Endodermal cell (in vitro differentiated cells): ENCODE results near the gene ZDHHC6. TPM values are rescaled to one million over a fixed set of nuclear protein-coding genes. Genes with fewer than 3 reads are reported as not detected.

Source experiments
- DNase-seq: peaks from one replicate; pipeline ENCODE4 v3.0.0-alpha.2; 2017
- H3K27ac ChIP-seq: 2 replicates; pipeline ENCODE4 v1.5.1; 2013; ENCODE audit warnings: mild to moderate bottlenecking, low read depth, low read length, moderate library complexity
- H3K27me3 ChIP-seq: 2 replicates; pipeline ENCODE4 v1.6.1; 2013; ENCODE audit warnings: mild to moderate bottlenecking, low read length, moderate library complexity; ENCODE audit not compliant: insufficient read depth, control insufficient read depth, poor library complexity, severe bottlenecking
- H3K36me3 ChIP-seq: 2 replicates; pipeline ENCODE4 v1.7.0; 2013; ENCODE audit warnings: mild to moderate bottlenecking, low read length, moderate library complexity; ENCODE audit not compliant: control insufficient read depth, insufficient read depth
- H3K4me1 ChIP-seq: one replicate; pipeline ENCODE4 v1.7.0; 2013; ENCODE audit warnings: low read length; ENCODE audit not compliant: control insufficient read depth, insufficient read depth
- H3K4me3 ChIP-seq: 2 replicates; pipeline ENCODE4 v1.5.1; 2013; ENCODE audit warnings: mild to moderate bottlenecking, low read length, moderate library complexity
- H3K9ac ChIP-seq: 2 replicates; pipeline ENCODE4 v1.6.1; 2013; ENCODE audit warnings: mild to moderate bottlenecking, low read length, moderate library complexity; ENCODE audit not compliant: poor library complexity, severe bottlenecking; ENCODE audit errors: extremely low read depth
- H3K9me3 ChIP-seq: 2 replicates; pipeline ENCODE4 v1.6.1; 2013; ENCODE audit warnings: mild to moderate bottlenecking, low read length, moderate library complexity; ENCODE audit not compliant: control insufficient read depth
- H3K27ac Mint-ChIP-seq: 2 replicates; pipeline ENCODE4 v1.8.0; 2020; ENCODE audit warnings: mixed read lengths
- H3K27me3 Mint-ChIP-seq: 2 replicates; pipeline ENCODE4 v1.8.0; 2021; ENCODE audit warnings: mild to moderate bottlenecking, mixed read lengths; ENCODE audit not compliant: insufficient read depth
- H3K36me3 Mint-ChIP-seq: 2 replicates; pipeline ENCODE4 v1.8.0; 2020; ENCODE audit warnings: low read depth, mixed read lengths
- H3K4me1 Mint-ChIP-seq: 2 replicates; pipeline ENCODE4 v1.8.0; 2020; ENCODE audit warnings: mixed read lengths
- H3K4me3 Mint-ChIP-seq: 2 replicates; pipeline ENCODE4 v1.8.0; 2020; ENCODE audit warnings: mild to moderate bottlenecking, moderate library complexity, mixed read lengths
- H3K9me3 Mint-ChIP-seq: 2 replicates; pipeline ENCODE4 v1.8.0; 2020; ENCODE audit warnings: mild to moderate bottlenecking, mixed read lengths
- WGBS, 2 experiments: methylation state at CpG; one replicate each; pipeline versions ENCODE4 v1.1.5 to v1.1.7; 2013; ENCODE audit warnings: missing lambda C conversion rate in 2 of 2, mixed read lengths in 1 of 2; ENCODE audit not compliant: insufficient coverage in 1 of 2, insufficient read length in 1 of 2; 5-methylcytosine and 5-hydroxymethylcytosine counted together
- total RNA-seq, 2 donors: library from RNA; stranded (reverse); fragmentation: NEBNext Ultra II Directional in 1 of 2; extraction: Animal tissue kit (Norgen Biotek cat#: 25700) in 1 of 2; gene quantifications; 2 replicates in 1 of 2; 3 replicates in 1 of 2; pipeline ENCODE4 v1.2.1, GENCODE V29; 2021
- TF ChIP-seq, protein P1 (sequence below): fragments of 200-600 bp; sonication (generic); conservative IDR thresholded peaks from 2 replicates; pipeline ENCODE4 v1.5.0; 2021; ENCODE audit warnings: antibody characterized with exemption, mild to moderate bottlenecking

ZDHHC6 gene
- total RNA-seq, 2 donors from 2014 or later = 30.4 to 35.7 TPM

DNA sequence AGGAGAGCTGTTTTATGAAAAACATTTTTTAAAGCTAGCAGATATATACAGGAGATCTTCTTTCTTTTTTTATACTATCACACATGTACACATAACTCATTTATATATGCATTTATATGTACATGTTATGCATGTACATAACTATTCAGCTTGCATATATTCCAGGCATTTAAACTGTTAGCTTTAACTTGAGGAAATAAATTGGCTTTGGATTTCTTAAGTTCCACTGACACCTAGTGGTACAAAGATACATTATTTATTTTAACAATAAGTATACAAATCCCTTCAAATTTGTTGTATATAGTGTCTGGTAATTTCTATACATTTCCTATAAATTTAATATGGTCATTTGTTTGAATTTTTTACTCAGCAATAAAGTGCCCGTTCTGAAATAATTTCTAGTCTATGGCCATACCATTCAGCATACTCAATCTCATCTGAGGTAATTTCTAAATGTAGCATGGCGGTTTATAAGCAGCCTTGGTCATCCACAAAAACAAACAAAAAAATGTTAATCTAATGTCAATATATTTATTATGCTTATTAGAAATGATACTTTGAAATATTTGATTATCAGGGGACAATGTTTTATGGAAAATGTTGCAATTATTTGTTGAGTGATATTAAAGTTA lies 11.6 kb downstream of the ZDHHC6 start:
- Mint-ChIP-seq H3K4me3 (no peak overlapping the region), H3K27ac (no peak overlapping the region), H3K27me3 (no peaks in the 10 kb centered on the region), H3K36me3 (peaks cover 37% of the 10 kb centered on the region), H3K4me1 (no peaks in the 10 kb centered on the region), H3K9me3 (no peaks in the 10 kb centered on the region)
- Histone ChIP-seq H3K9me3 (no peaks in the 10 kb centered on the region), H3K36me3 (peaks cover 79% of the 10 kb centered on the region), H3K9ac (no peak overlapping the region), H3K4me1 (no peaks in the 10 kb centered on the region), H3K27me3 (no peaks in the 10 kb centered on the region), H3K27ac (no peak overlapping the region), H3K4me3 (no peak overlapping the region)
- DNase-seq = no peak
- WGBS, 2 experiments = 80% methylated on average over 1 of the region's 2 CpGs; no CpG with 5 or more reads in 1 of the 2 experiments
- TF ChIP-seq, protein P1, sequence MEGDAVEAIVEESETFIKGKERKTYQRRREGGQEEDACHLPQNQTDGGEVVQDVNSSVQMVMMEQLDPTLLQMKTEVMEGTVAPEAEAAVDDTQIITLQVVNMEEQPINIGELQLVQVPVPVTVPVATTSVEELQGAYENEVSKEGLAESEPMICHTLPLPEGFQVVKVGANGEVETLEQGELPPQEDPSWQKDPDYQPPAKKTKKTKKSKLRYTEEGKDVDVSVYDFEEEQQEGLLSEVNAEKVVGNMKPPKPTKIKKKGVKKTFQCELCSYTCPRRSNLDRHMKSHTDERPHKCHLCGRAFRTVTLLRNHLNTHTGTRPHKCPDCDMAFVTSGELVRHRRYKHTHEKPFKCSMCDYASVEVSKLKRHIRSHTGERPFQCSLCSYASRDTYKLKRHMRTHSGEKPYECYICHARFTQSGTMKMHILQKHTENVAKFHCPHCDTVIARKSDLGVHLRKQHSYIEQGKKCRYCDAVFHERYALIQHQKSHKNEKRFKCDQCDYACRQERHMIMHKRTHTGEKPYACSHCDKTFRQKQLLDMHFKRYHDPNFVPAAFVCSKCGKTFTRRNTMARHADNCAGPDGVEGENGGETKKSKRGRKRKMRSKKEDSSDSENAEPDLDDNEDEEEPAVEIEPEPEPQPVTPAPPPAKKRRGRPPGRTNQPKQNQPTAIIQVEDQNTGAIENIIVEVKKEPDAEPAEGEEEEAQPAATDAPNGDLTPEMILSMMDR = peak; percentile 78

DNA sequence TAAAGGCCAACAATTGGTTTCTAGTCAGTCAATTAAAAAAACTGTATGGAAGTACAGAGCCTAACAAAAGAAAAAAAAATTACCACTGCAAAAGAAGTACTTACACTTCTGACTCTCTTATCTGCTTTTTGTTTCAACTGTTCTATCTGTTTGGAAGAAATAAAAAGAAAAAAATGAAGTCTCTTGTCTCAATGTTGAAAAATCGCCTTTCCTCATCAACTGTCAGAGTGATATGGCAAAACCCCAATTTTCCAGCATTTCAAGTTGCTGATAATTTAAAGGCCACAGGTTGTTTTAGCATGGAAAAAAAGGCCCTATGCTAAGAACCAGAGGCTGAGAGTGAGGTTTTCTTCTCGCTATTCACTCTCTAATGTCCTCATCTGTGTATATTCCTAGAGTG lies 13.6 kb downstream of the ZDHHC6 start:
- H3K4me1 Mint-ChIP-seq = peaks cover 6% of the 10 kb centered on the region
- no peaks in the 10 kb centered on the region for H3K27me3 ChIP-seq

DNA sequence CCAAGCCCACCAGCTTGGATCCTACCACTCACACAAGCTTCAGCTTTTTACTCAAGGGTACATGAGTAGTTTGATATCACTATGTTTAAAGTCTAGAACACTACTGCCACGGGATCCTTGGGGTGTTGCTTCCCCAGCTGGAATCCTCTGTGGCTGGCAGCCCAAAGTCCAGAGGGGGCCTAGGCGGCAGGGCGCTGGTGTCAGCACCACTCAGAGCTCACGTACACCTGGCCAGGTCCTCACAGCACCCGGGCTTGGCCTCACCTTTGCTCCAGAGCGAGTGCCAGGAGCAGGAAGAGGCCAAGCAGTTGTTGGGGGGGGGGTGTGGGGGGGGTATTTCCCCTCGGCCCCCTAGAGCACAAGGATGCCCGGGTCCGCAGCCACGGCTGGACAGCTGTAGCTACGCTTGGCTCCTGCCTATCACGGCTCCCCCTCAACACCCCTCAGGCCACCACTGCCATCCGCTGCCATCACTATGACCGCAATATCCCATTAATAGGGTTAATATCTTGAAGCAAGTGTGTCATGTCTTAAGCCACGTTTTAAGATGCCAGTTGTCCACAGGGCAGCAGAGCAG lies 17.0 kb downstream of the ZDHHC6 start:
- peaks cover 25% of the 10 kb centered on the region for H3K36me3 Mint-ChIP-seq

More for the DNA sequence above, 13.6 kb downstream of the ZDHHC6 start:
- Mint-ChIP-seq H3K4me3 (no peak overlapping the region), H3K27ac (no peak overlapping the region), H3K36me3 (peaks cover 33% of the 10 kb centered on the region), H3K9me3 (no peaks in the 10 kb centered on the region), H3K27me3 (no peaks in the 10 kb centered on the region)
- no peak overlapping the region for H3K27ac ChIP-seq
- H3K4me3 ChIP-seq = no peak overlapping the region
- H3K36me3 ChIP-seq = peaks cover 67% of the 10 kb centered on the region
- DNase-seq = no peak
- peaks cover 3% of the 10 kb centered on the region for H3K4me1 ChIP-seq
- no peaks in the 10 kb centered on the region for H3K9me3 ChIP-seq
- 93 to 96% methylated on average over 2 of the region's 2 CpGs for WGBS, 2 experiments
- H3K9ac ChIP-seq = no peak overlapping the region
- TF ChIP-seq, protein P1 = no peak

More for the DNA sequence above, 17.0 kb downstream of the ZDHHC6 start:
- Mint-ChIP-seq H3K9me3 (no peaks in the 10 kb centered on the region), H3K4me1 (peaks cover 13% of the 10 kb centered on the region), H3K27ac (no peak overlapping the region), H3K27me3 (no peaks in the 10 kb centered on the region), H3K4me3 (no peak overlapping the region)
- Histone ChIP-seq H3K27me3 (no peaks in the 10 kb centered on the region), H3K9ac (no peak overlapping the region), H3K36me3 (peaks cover 45% of the 10 kb centered on the region), H3K4me3 (no peak overlapping the region), H3K9me3 (no peaks in the 10 kb centered on the region), H3K4me1 (peaks cover 6% of the 10 kb centered on the region), H3K27ac (peak overlapping the region; percentile 21)
- 93 to 94% methylated on average over 2 to 12 of the region's 15 CpGs for WGBS, 2 experiments
- TF ChIP-seq, protein P1 = no peak
- no peak for DNase-seq
